Stomach (tissue), 4 donors: Measurements from ENCODE around the gene HIBADH.

Experiments
- POLR2A ChIP-seq, 4 donors: fragments of 450-650 bp; IDR thresholded peaks; one replicate each; pipeline ENCODE4 v1.6.1; 2016; ENCODE audit warnings: antibody characterized with exemption in 4 of 4, control low read depth in 2 of 4, mild to moderate bottlenecking in 1 of 4, moderate library complexity in 1 of 4
- POLR2AphosphoS5 ChIP-seq, 3 donors: sonication (generic); formaldehyde crosslinking; IDR thresholded peaks; one replicate each; pipeline ENCODE4 v1.6.1; 2016; ENCODE audit warnings: antibody characterized with exemption in 3 of 3
- TF ChIP-seq, protein P1 (sequence below), 7 experiments: fragments of 450-650 bp in 4 of 7; fragments of 200-600 bp in 3 of 7; sonication (generic) in 3 of 7; IDR thresholded peaks; one replicate each; pipeline ENCODE4 v1.5.1; 2016 to 2019; ENCODE audit warnings: antibody characterized with exemption in 7 of 7, control low read depth in 2 of 7, mild to moderate bottlenecking in 1 of 7

DNA sequence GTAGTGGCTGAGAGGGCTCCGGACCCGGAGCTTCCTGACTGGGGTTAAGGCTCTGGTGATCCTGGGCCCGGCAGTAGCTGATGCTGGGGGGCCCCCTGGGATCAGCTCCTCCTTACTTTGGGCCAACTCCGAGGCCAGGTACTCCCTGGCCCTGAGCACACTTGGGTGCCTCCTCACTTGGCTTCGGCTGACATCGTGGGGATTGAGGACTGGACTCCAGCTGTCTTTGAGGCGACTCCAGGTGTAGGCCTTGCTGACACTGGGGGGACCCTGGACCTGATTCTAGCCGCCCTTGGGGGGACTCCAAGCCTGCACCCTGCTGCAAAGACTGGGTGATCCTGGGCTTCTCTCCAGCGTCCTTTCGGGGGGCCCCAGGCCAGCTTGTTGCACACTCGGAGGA, 170.5 kb downstream of the HIBADH start:
- TF ChIP-seq POLR2AphosphoS5 (IDR thresholded peaks at IDR 0.05) (no peak), POLR2A (IDR thresholded peaks at IDR 0.05) (no peak)
- TF ChIP-seq, protein P1, sequence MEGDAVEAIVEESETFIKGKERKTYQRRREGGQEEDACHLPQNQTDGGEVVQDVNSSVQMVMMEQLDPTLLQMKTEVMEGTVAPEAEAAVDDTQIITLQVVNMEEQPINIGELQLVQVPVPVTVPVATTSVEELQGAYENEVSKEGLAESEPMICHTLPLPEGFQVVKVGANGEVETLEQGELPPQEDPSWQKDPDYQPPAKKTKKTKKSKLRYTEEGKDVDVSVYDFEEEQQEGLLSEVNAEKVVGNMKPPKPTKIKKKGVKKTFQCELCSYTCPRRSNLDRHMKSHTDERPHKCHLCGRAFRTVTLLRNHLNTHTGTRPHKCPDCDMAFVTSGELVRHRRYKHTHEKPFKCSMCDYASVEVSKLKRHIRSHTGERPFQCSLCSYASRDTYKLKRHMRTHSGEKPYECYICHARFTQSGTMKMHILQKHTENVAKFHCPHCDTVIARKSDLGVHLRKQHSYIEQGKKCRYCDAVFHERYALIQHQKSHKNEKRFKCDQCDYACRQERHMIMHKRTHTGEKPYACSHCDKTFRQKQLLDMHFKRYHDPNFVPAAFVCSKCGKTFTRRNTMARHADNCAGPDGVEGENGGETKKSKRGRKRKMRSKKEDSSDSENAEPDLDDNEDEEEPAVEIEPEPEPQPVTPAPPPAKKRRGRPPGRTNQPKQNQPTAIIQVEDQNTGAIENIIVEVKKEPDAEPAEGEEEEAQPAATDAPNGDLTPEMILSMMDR (IDR thresholded peaks at IDR 0.05) = no peak
